HG03135 (cell line): ENCODE measurements around the gene MTA1.

Experiments used
- ATAC-seq: cut with Tn5 transposase; IDR thresholded peaks from one replicate; pipeline ENCODE4 v1.9.1; 2021; ENCODE audit warnings: mild to moderate bottlenecking, moderate library complexity; ENCODE audit not compliant: unreplicated experiment

The MTA1 gene

GRCh38 chr14:105440554-105440900 is 20.9 kb downstream of the MTA1 start:
- no peak for ATAC-seq

DNA sequence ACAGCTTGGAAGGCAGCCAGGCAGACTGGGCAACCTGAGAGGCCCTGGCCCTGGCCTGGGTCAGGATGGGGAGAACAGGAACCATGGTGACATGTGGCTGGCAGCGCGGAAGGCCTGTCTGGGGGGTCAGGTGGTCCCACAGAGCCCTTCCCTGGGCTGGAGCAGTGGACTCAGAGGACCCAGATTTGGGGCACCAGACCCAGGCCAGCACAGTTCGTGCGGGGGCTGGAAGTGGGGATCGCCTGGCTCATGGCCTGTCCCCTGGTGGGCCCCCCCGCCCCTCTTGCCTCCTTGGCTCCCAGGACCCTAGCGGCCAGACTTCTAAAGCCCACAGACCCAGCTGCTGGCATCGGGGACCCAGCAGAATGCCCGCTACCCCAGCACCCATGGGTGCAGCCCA is 21.4 kb downstream of the MTA1 start:
- ATAC-seq, result no peak

DNA sequence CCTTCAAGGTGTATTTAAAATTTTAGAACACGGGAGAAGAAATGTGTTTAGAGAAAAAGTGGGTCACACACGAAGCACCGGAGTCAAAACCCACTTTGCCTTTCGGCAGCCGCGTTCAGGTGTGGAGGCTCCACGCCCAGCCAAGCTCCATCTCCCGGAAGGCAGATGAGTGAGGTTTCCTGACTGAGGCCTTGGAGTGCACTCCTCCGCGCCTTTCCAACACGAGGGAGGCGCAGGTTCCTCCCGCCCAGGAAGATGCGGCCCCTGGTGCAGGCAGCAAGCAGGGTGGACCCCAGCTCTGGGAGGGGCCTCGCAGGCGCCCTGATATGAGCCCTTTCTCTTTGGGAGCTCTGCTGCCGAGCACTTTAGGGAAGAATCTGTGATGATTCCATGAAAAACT is 22.5 kb downstream of the MTA1 start:
- ATAC-seq, result no peak

- ATAC-seq, result no peak
Measured at GRCh38 chr14:105442834-105443233, 23.2 kb downstream of the MTA1 start.

GRCh38 chr14:105444859-105445258 is 25.2 kb downstream of the MTA1 start:
- no peak for ATAC-seq

- no peak for ATAC-seq
Measured at GRCh38 chr14:105445290-105445689, 25.7 kb downstream of the MTA1 start.

DNA sequence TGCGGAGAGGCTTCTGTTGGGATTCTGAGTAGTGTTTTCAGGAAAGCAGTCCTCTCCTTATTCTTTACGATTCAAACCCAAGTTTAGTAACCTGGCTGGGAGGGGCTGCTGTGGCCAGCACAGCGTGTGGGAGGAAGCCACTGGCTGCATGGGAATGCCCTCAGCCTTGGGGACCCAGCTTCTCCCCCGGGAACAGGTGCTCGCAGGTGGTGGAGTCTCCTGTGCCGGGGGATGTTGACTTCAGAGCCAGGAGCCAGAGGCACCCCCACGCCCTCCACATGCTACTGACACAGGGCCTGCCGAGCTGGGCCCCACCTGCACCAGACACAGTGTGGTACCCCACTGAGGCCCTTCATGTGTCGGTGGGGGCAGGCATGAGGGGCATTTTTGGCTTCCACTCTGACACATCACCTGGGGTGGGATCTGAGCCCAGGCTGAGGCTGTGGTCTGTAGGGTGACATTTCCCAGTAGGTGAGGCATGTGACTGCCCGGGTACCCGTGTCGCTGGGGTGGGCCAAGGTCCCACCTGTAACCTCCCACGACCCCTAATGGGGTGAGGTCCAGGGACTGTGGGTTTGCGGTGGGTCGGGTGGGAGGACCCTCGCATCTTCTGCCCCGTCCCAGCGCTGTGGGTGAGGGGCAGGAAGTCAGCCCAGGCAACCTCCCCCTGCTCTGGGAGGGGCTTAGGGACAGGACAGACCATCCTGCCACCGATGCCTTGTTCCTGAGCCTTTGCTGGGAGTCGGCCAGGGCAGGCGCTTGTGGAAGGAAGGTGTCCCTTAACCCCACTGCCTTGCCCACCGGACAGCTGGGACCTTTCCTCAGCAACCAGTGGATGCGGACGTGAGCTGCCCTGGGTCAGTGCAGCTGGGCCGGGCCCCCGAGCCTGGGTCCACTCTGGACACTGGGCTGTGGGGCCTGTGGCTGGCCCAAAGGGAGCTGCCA is 26.5 kb downstream of the MTA1 start:
- ATAC-seq, result no peak

DNA sequence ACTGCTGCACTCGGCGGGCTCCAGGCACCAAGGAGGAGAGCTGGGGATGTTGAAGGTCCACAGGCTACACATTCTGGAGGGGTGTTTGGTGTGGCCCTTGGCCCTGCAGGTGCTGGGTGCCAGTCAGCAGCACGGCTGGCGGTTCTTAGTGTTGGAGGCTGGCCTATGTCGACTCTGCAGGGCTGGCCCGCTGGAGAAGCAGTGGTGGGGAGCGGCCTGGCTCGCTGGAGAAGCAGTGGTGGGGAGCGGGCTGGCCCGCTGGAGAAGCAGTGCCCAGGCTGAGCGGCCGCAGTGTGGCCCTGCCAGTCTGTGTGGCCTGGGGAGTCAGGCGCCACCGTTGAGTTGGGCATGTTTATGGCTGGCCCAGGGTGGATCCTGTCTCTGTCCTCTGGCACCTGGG is 27.3 kb downstream of the MTA1 start:
- ATAC-seq, result no peak

- no peak for ATAC-seq
Measured at GRCh38 chr14:105447651-105448640, 28.3 kb downstream of the MTA1 start.

DNA sequence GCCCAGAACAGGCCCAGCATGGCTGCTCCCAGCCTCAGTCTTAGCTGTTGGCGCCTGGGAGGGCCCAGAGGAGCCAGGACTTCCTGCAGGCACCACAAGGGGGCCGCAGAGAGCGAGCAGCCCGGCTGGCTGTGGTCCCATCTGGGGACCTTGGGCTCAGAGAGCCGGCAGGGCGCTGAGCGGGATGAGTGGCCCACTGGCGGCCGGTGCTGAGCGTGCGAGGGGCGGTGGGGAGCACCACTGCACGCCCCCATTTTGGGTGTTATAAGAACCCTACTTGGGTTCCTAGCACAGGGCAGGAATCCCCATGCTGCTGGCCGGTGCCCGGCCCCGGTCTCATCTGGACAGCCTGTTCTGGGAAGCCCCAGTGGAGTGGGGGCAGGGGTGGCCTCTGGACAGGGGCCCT is 29.1 kb downstream of the MTA1 start:
- ATAC-seq, result no peak

DNA sequence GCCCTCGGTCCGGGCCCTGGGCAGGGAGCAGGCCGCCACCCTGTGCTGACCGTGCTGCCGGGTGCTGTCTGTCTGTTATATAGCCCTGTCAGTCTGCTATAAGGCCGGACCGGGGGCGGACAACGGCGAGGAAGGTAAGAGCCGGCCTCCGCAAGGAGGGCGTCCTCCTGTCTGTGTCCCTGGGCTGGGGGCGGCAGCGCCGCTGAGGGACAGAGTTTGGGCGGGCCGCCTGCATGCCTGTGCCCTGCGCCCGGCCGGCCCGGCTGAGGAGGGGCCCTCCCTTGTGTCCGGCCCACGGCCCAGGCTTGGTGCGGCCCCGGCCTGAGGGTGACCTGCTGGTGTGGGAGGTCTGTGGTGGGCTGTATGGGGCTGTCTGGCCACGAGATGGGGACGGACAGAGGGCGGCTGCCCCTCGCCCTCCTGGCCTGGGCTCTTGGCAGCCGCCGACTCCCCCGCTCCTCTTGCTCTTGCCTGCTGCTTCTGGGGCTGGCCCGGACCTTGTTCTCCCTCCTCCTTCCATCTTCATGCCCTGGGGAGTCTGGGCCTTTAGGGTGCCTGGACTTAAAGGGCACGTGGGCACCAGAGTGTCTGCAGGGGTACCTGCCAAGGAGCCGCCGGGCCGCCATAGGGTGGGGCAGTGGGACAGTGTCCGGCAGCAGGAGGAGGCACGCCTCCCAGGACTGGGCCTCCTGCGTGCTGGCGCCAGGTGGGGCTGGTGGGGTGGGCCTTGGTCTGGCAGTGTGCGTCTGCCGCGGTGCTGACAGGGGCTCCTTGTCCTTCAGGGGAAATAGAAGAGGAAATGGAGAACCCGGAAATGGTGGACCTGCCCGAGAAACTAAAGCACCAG is 29.9 kb downstream of the MTA1 start:
- ATAC-seq, result no peak

DNA sequence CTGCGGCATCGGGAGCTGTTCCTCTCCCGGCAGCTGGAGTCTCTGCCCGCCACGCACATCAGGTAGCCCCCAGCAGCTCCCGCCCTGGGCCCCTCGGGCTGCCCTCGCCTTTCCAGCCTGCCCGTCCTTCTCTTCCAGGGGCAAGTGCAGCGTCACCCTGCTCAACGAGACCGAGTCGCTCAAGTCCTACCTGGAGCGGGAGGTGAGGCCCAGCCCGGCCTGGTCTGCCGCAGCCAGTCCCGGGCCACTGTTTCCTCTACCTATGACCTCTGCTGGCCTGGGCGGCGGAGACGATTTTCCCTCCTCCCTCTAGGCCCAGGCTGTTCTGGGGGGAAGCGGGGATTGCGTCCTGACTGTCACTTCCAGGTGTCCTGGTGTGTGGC is 30.5 kb downstream of the MTA1 start:
- no peak for ATAC-seq

DNA sequence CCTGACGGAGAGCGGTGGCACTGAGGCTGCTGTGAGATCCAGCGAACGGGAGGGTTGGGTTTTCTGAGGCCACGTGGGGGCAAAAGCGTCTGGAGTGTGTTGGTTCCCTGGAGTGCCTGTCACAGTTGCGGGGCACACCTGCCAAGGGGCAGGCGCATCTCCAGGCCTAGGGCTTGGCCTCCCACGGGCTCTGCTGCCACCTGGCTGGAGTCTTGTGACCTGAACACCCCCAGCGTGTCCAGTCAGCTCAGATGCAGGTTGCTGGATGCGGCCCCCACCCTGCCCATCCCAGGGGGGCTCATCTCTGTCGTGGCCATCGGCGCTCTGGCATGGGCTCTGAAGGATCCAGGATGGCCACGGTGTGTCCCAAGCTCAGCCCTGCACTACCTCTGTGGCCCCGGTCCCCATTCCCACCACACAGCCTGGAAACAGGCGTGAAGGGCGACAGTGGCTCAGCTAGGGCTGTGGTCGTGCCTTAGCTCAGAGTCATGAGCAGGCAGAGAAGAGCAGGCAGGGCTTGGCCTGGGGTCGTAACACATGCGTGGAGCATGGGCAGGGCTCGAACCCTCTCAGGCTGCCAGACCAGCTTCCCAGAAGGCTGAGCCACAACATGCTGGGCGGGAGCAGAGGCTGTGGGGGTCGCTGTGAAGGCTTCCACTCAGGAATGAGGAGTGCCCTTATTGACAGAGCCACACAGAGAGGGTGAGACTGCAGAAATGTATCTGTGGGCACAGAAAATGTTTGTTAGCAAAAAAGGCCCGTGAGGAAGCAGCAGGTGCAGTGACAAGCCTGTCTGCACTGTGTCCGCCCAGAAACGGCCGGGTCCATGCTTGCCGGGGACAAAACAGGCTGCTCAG is 31.5 kb downstream of the MTA1 start:
- no peak for ATAC-seq

GRCh38 chr14:105452963-105453362 is 33.3 kb downstream of the MTA1 start:
- no peak for ATAC-seq

DNA sequence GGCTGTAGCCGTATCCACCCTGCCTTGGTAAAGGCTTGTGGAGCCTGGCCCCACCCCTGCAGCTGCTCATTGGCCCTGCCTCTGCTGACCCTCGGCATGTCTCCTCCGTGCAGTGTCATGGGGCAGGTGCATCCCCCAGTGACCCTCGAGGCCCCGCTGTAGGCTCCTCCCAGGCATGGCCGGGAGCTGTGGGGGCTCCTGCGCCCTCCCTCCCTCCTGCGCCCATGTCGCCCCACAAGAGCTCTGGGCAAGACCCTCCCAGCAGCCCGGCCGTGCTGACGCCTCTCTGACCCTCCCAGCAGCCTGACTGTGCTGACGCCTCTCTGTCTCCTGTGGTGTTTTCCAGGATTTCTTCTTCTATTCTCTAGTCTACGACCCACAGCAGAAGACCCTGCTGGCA is 34.2 kb downstream of the MTA1 start:
- ATAC-seq, result no peak

DNA sequence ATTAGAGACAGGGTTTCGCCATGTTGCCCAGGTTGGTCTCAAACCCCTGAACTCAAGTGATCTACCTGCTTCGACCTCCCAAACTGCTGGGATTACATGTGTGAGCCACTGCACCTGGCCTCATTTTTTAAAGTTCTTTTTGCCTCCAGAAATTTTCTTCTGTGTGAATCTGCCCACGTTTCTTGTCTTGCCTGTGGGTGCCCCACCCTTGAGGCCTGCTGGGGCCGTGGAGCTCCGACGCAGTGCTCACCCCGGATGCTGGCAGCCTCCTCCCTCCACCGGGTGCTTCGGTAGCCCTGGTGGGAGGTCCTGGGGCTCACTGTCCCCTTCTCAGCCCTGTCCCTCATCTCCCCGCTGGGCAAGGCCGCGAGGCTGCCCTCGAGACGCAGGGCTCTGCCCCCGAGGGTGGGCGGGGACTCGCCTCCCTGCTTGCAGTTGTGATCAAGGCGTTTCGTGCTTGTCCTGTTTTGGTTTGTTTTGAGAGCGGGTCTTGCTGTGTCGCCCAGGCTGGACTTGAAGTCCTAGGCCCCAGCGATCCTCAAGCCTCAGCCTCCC is 35.5 kb downstream of the MTA1 start:
- ATAC-seq, result no peak

- no peak for ATAC-seq
Measured at GRCh38 chr14:105455766-105456660, 36.4 kb downstream of the MTA1 start.

- no peak for ATAC-seq
Measured at GRCh38 chr14:105456736-105457617, 37.4 kb downstream of the MTA1 start.
